ENCODE data around the gene CPED1. TPM values are rescaled to one million over a fixed set of nuclear protein-coding genes. Genes with fewer than 3 reads are reported as not detected.
A peak's percentile ranks its signal among the peaks of the same experiment; 100 is the strongest.

The CPED1 gene
- total and polyA plus RNA-seq, 10 of the 15 experiments (the other 5 are each of a cell fraction or from before 2014, with no cell fraction given) = 0.01 to 0.77 (median 0.10) TPM; not detected in 1

DNA sequence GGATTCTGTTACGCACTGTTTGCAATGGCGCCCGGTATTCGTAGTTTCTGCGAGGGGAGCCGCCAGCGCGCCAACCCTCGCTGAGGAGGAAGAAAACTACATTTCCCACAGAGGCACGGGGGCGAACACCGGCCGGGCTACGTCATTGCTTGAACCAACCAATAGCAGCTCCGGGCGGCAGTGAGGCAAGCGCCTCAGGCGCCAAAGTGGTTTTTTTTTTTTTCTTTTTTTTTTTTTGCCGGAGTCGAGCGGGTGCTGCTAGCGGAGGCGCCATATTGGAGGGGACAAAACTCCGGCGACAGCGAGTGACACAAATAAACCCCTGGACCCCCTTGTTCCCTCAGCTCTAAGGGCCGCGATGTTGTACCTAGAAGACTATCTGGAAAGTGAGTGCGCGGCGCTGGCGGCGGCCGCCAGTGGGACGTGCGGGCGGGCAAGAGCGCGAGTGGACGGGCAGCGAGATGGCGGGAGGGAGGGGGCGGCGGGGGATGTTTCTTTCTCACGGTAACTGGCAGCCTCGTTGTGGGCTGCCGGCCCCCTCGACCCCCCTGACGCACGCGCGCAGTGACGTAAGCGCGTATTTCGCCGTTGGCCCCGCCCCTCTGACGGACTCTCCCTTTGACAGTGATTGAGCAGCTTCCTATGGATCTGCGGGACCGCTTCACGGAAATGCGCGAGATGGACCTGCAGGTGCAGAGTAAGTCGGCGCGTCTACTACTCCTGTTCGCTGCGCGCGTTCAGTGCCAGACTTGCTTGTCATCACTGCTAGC is 37.8 kb upstream of the CPED1 start, which contains the start of gene ING3 (continued):
- TF ChIP-seq, protein P1, sequence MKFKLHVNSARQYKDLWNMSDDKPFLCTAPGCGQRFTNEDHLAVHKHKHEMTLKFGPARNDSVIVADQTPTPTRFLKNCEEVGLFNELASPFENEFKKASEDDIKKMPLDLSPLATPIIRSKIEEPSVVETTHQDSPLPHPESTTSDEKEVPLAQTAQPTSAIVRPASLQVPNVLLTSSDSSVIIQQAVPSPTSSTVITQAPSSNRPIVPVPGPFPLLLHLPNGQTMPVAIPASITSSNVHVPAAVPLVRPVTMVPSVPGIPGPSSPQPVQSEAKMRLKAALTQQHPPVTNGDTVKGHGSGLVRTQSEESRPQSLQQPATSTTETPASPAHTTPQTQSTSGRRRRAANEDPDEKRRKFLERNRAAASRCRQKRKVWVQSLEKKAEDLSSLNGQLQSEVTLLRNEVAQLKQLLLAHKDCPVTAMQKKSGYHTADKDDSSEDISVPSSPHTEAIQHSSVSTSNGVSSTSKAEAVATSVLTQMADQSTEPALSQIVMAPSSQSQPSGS (IDR thresholded peaks at IDR 0.05; ENCODE audit: low read length) = peak; percentile 72
- no peak for TF ChIP-seq FOXK2 (IDR thresholded peaks at IDR 0.05)
- peak; percentile 20; the same call in 1 of the 2 replicates for TF ChIP-seq STAT1 (conservative IDR thresholded peaks at IDR 0.05)
- TF ChIP-seq ASH2L (IDR thresholded peaks at IDR 0.05; ENCODE audit: borderline replicate concordance, low read depth) = peak; percentile 71; the same call in 1 of the 2 replicates
- no peak for TF ChIP-seq NRF1 (conservative IDR thresholded peaks at IDR 0.05; ENCODE audit: low read depth, low read length)
- peak; percentile 30 for TF ChIP-seq MYC (IDR thresholded peaks at IDR 0.05; ENCODE audit: insufficient read depth, insufficient read length, insufficient replicate concordance, low read length, severe bottlenecking)
- TF ChIP-seq TAF1 (IDR thresholded peaks at IDR 0.05; ENCODE audit: borderline replicate concordance, low read depth, low read length) = peak; percentile 77
- TF ChIP-seq MYB (IDR thresholded peaks at IDR 0.05; ENCODE audit: borderline replicate concordance, low read depth, low read length) = no peak
- peak; percentile 94 for TF ChIP-seq YY1 (IDR thresholded peaks at IDR 0.05; ENCODE audit: low read depth, low read length)
- TF ChIP-seq PAX5 (IDR thresholded peaks at IDR 0.05; ENCODE audit: borderline replicate concordance, low read depth, low read length) = peak; percentile 73; the same call in 1 of the 2 replicates
- peak; percentile 64; the same call in 1 of the 2 replicates for TF ChIP-seq TBL1XR1 (IDR thresholded peaks at IDR 0.05; ENCODE audit: low read depth, low read length)
- peak; percentile 77; the same call in 1 of the 2 replicates for TF ChIP-seq CHD1 (IDR thresholded peaks at IDR 0.05; ENCODE audit: low read depth, low read length)
- 0 out of 2 replicates have a peak, but pooled peaks have one; percentile 36 for TF ChIP-seq SMARCA5 (IDR thresholded peaks at IDR 0.05)
- TF ChIP-seq NFYB (IDR thresholded peaks at IDR 0.05; ENCODE audit: insufficient read depth, low read depth, low read length) = peak; percentile 94
- TF ChIP-seq BCL11A (IDR thresholded peaks at IDR 0.05; ENCODE audit: low read depth, low read length) = no peak
- no peak for TF ChIP-seq FOS (IDR thresholded peaks at IDR 0.05; ENCODE audit: borderline replicate concordance, extremely low read depth, insufficient read length)
- TF ChIP-seq, protein P2, sequence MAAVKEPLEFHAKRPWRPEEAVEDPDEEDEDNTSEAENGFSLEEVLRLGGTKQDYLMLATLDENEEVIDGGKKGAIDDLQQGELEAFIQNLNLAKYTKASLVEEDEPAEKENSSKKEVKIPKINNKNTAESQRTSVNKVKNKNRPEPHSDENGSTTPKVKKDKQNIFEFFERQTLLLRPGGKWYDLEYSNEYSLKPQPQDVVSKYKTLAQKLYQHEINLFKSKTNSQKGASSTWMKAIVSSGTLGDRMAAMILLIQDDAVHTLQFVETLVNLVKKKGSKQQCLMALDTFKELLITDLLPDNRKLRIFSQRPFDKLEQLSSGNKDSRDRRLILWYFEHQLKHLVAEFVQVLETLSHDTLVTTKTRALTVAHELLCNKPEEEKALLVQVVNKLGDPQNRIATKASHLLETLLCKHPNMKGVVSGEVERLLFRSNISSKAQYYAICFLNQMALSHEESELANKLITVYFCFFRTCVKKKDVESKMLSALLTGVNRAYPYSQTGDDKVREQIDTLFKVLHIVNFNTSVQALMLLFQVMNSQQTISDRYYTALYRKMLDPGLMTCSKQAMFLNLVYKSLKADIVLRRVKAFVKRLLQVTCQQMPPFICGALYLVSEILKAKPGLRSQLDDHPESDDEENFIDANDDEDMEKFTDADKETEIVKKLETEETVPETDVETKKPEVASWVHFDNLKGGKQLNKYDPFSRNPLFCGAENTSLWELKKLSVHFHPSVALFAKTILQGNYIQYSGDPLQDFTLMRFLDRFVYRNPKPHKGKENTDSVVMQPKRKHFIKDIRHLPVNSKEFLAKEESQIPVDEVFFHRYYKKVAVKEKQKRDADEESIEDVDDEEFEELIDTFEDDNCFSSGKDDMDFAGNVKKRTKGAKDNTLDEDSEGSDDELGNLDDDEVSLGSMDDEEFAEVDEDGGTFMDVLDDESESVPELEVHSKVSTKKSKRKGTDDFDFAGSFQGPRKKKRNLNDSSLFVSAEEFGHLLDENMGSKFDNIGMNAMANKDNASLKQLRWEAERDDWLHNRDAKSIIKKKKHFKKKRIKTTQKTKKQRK (IDR thresholded peaks at IDR 0.05; ENCODE audit: low read depth, low read length) = no peak
- no peak for TF ChIP-seq HDAC2 (IDR thresholded peaks at IDR 0.05)
- peak; percentile 59; the same call in 1 of the 2 replicates for TF ChIP-seq SREBF1 (IDR thresholded peaks at IDR 0.05; ENCODE audit: low read length)
- TF ChIP-seq RUNX3 (IDR thresholded peaks at IDR 0.05; ENCODE audit: low read length) = no peak; the same call in none of the 2 replicates
- TF ChIP-seq CREB1 (IDR thresholded peaks at IDR 0.05; ENCODE audit: low read depth) = peak; percentile 99
- TF ChIP-seq HCFC1 (IDR thresholded peaks at IDR 0.05; ENCODE audit: low read length) = peak; percentile 96
- peak; percentile 30; the same call in 1 of the 2 replicates for TF ChIP-seq POLR2AphosphoS2 (IDR thresholded peaks at IDR 0.05; ENCODE audit: low read depth, low read length)
- peak; percentile 92 for TF ChIP-seq TARDBP (IDR thresholded peaks at IDR 0.05; ENCODE audit: borderline replicate concordance)
- peak; percentile 73; the same call in 1 of the 2 replicates for TF ChIP-seq RFX5 (IDR thresholded peaks at IDR 0.05; ENCODE audit: low read depth, low read length)
